Femur (tissue), 1 donor: ENCODE results near the gene PGGHG.
"Not testable (repeated sequence)": the region's sequence is repeated elsewhere in the genome, so short reads cannot be mapped to it uniquely, and the experiment has no call there.

Experiments used
- DNase-seq: peaks from one replicate; pipeline ENCODE4 v3.0.0-alpha.2; 2017

PGGHG gene

GRCh38 chr11:332651-333480 lies 43.9 kb downstream of the PGGHG start:
- no peak for DNase-seq

GRCh38 chr11:333616-334263 lies 44.8 kb downstream of the PGGHG start:
- DNase-seq: not testable (repeated sequence)

- no peak for DNase-seq
These were observed 45.5 kb downstream of the PGGHG start for GRCh38 chr11:334264-334994.

- DNase-seq: peak; percentile 75
These were observed 47.1 kb downstream of the PGGHG start for GRCh38 chr11:335779-336658.

- no peak for DNase-seq
These were observed 47.8 kb downstream of the PGGHG start for GRCh38 chr11:336659-337198.

- no peak for DNase-seq
These were observed 48.8 kb downstream of the PGGHG start for GRCh38 chr11:337711-338110.

GRCh38 chr11:339963-340362 lies 51.0 kb downstream of the PGGHG start:
- no peak for DNase-seq

- no peak for DNase-seq
These were observed 51.9 kb downstream of the PGGHG start for GRCh38 chr11:340539-341512.

GRCh38 chr11:342328-342727 lies 53.4 kb downstream of the PGGHG start:
- DNase-seq: no peak

GRCh38 chr11:344836-345578 lies 56.1 kb downstream of the PGGHG start:
- DNase-seq: no peak
